Measurements from ENCODE around the gene DGKG.

GRCh38 chr3:186368176-186368575 lies 6.1 kb upstream of the DGKG start:
- TF ChIP-seq SUZ12 (IDR thresholded peaks at IDR 0.05) (no peak), FOXM1 (IDR thresholded peaks at IDR 0.05; ENCODE audit: borderline replicate concordance) (no peak), BHLHE40 (IDR thresholded peaks at IDR 0.05; ENCODE audit: borderline replicate concordance) (no peak), ELF4 (IDR thresholded peaks at IDR 0.05) (no peak)
